B cell (primary cell): ENCODE measurements around the gene NRAS. TPM values are rescaled to one million over a fixed set of nuclear protein-coding genes. Genes with fewer than 3 reads are reported as not detected.

Source experiments
- ATAC-seq: fragments of 200-7000 bp; cut with Tn5 transposase; one replicate; pipeline ENCODE4 v1.10.0; 2021; ENCODE audit warnings: low read depth, mild to moderate bottlenecking, moderate number of reproducible peaks, moderate library complexity
- CTCF ChIA-PET: fragments of 350-600 bp; sonication (Branson Sonifier 250); formaldehyde crosslinking; loops from one replicate; lab custom pipeline; 2021; ENCODE audit warnings: antibody characterized with exemption, inconsistent platforms; lab: Charles Lee
- POLR2A ChIA-PET: fragments of 350-600 bp; sonication (Branson Sonifier 250); formaldehyde crosslinking; loops from one replicate; lab custom pipeline; 2021; ENCODE audit warnings: antibody characterized with exemption; lab: Charles Lee
- DNase-seq: peaks from one replicate; pipeline ENCODE4 v3.0.0; 2013
- H2AFZ ChIP-seq: 2 replicates; pipeline ENCODE4 v1.6.1; 2012; ENCODE audit warnings: mild to moderate bottlenecking, low read depth, low read length; ENCODE audit not compliant: insufficient read depth, poor library complexity, severe bottlenecking
- H3K27ac ChIP-seq, 2 donors: 1 replicate in 1 of 2; 2 replicates in 1 of 2; pipeline ENCODE4 v1.5.1; 2012 to 2013; ENCODE audit warnings: low read length in 2 of 2, mild to moderate bottlenecking in 2 of 2, moderate library complexity in 1 of 2
- H3K27me3 ChIP-seq, 4 experiments: fragments of 200-600 bp in 1 of 4; sonication (generic) in 1 of 4; replicated peaks in 1 of 4; 1 replicate in 2 of 4; 2 replicates in 2 of 4; pipeline versions ENCODE4 v1.6.1 to v1.7.0; 2013 to 2016; ENCODE audit warnings: low read length in 3 of 4, mild to moderate bottlenecking in 2 of 4, mixed read lengths in 1 of 4, moderate library complexity in 1 of 4; ENCODE audit not compliant: insufficient read depth in 4 of 4, control insufficient read depth in 3 of 4; ENCODE audit errors: control extremely low read depth in 1 of 4
- H3K36me3 ChIP-seq, 2 experiments: replicated peaks in 1 of 2; 1 replicate in 1 of 2; 2 replicates in 1 of 2; pipeline versions ENCODE4 v1.6.1 to v1.7.1; 2013; ENCODE audit warnings: low read length in 1 of 2; ENCODE audit not compliant: insufficient read depth in 2 of 2, control insufficient read depth in 1 of 2; ENCODE audit errors: control extremely low read depth in 1 of 2, extremely low read depth in 1 of 2
- H3K4me1 ChIP-seq, 2 donors: fragments of 200-600 bp in 1 of 2; sonication (generic) in 1 of 2; 1 replicate in 1 of 2; 2 replicates in 1 of 2; pipeline versions ENCODE4 v1.5.1 to v1.6.1; 2013 to 2017; ENCODE audit warnings: low read length in 2 of 2; ENCODE audit not compliant: control insufficient read depth in 2 of 2, insufficient read depth in 2 of 2
- H3K4me2 ChIP-seq: replicated peaks from 2 replicates; pipeline ENCODE3; 2012; ENCODE audit warnings: mild to moderate bottlenecking, low read depth, low read length; ENCODE audit not compliant: poor library complexity, severe bottlenecking
- H3K4me3 ChIP-seq, 5 experiments: fragments of 200-600 bp in 1 of 5; sonication (generic) in 1 of 5; 1 replicate in 3 of 5; 2 replicates in 2 of 5; pipeline versions ENCODE4 v1.5.1 to v1.7.0; 2011 to 2016; ENCODE audit warnings: low read length in 4 of 5, mild to moderate bottlenecking in 4 of 5, low read depth in 2 of 5, control low read depth in 1 of 5, moderate library complexity in 1 of 5; ENCODE audit not compliant: insufficient read depth in 1 of 5; ENCODE audit errors: control extremely low read depth in 1 of 5, extremely low read depth in 1 of 5
- H3K79me2 ChIP-seq: fragments of 200-600 bp; sonication (generic); one replicate; pipeline ENCODE4 v1.6.0; 2016; ENCODE audit warnings: low read length; ENCODE audit not compliant: control insufficient read depth, insufficient read depth
- H3K9ac ChIP-seq: fragments of 200-600 bp; sonication (generic); 2 replicates; pipeline ENCODE4 v1.6.1; 2017; ENCODE audit warnings: mild to moderate bottlenecking, low read length, moderate library complexity
- H3K9me3 ChIP-seq, 3 donors: one replicate each; pipeline versions ENCODE4 v1.6.1 to v1.7.1; 2013; ENCODE audit warnings: low read length in 2 of 3; ENCODE audit not compliant: control insufficient read depth in 2 of 3, insufficient read depth in 1 of 3; ENCODE audit errors: control extremely low read depth in 1 of 3
- H4K20me1 ChIP-seq: 2 replicates; pipeline ENCODE4 v1.6.0; 2012; ENCODE audit warnings: mild to moderate bottlenecking, low read length; ENCODE audit not compliant: insufficient read depth, control insufficient read depth, poor library complexity, severe bottlenecking
- H3K27ac Mint-ChIP-seq: one replicate; pipeline ENCODE4 v1.8.0; 2021; ENCODE audit warnings: mixed read lengths
- H3K27me3 Mint-ChIP-seq: one replicate; pipeline ENCODE4 v1.8.0; 2021; ENCODE audit warnings: mixed read lengths
- H3K4me1 Mint-ChIP-seq: one replicate; pipeline ENCODE4 v1.8.0; 2021; ENCODE audit warnings: mixed read lengths
- H3K4me3 Mint-ChIP-seq: one replicate; pipeline ENCODE4 v1.8.0; 2021; ENCODE audit warnings: mixed read lengths
- H3K9me3 Mint-ChIP-seq: one replicate; pipeline ENCODE4 v1.8.0; 2022; ENCODE audit warnings: mixed read lengths; ENCODE audit not compliant: insufficient read depth
- CTCF ChIP-seq: fragments of 200-600 bp; IDR thresholded peaks from one replicate; pipeline ENCODE4 v1.8.0; 2022; ENCODE audit warnings: antibody characterized with exemption, mild to moderate bottlenecking
- EZH2 ChIP-seq: IDR thresholded peaks from 2 replicates; pipeline ENCODE4 v1.6.1; 2012; ENCODE audit warnings: borderline replicate concordance, low read depth, mild to moderate bottlenecking, moderate library complexity, low read length; ENCODE audit not compliant: insufficient read depth, poor library complexity, severe bottlenecking
- WGBS: methylation state at CpG from one replicate; pipeline ENCODE4 v1.1.5; 2013; ENCODE audit warnings: missing lambda C conversion rate; ENCODE audit not compliant: insufficient coverage; 5-methylcytosine and 5-hydroxymethylcytosine counted together
- intact Hi-C: fragments of 100-400 bp; cut with micrococcal nuclease; formaldehyde crosslinking; loops from one replicate; pipeline ENCODE4 v1.10.0; 2022
- polyA plus RNA-seq: library from polyadenylated mRNA; depleted of rRNA; stranded (reverse); fragments of >200 nt; gene quantifications from 2 replicates; pipeline ENCODE4 v1.2.3, GENCODE V29; 2012
- total RNA-seq, 2 donors: library from RNA; stranded (reverse); fragments of 120-200 nt in 1 of 2; gene quantifications; 1 replicate in 1 of 2; 2 replicates in 1 of 2; pipeline versions ENCODE4 v1.2.3 to v1.2.4, GENCODE V29; 2013 to 2022

The NRAS gene
- total and polyA plus RNA-seq, 2 donors (not counting 1 experiment from before 2014, with no cell fraction given) = 9.8 to 35.0 TPM

DNA sequence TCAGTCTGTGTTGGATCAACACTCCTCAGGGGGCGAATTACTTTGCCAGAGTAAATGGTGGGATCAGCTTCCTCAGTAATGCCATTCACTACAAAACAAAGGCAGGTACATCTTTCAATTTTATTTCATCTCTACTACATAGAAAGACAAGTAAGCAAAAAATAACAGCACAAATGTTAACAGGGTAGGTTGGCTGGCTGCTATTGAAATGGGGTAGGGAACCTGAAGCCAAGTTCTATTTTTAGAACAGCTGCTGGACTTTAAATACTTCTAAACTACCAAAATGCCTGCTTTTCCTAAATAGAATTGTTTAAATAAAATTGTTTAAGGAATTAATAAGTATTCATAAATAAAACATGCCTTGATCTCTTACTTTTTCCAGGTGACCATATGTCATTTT is 7.3 kb upstream of the NRAS start:
- Histone ChIP-seq H3K27ac (no peak overlapping the region), H3K4me1 (no peaks in the 10 kb centered on the region), H3K36me3 (peaks cover 47 to 99% of the 10 kb centered on the region in 2 experiments), H3K9me3 (no peaks in the 10 kb centered on the region), H2AFZ (no peak overlapping the region), H4K20me1 (no peaks in the 10 kb centered on the region), H3K27me3 (no peaks in the 10 kb centered on the region), H3K4me2 (no peak overlapping the region), H3K79me2 (no peaks in the 10 kb centered on the region), H3K4me3 (no peak overlapping the region), H3K9ac (no peak overlapping the region)
- Mint-ChIP-seq H3K4me3 (no peak overlapping the region), H3K27me3 (no peaks in the 10 kb centered on the region), H3K27ac (no peak overlapping the region), H3K9me3 (no peaks in the 10 kb centered on the region), H3K4me1 (no peaks in the 10 kb centered on the region)
- intact Hi-C loops = no loop called here
- no peak for TF ChIP-seq CTCF
- no peak for TF ChIP-seq EZH2
- WGBS = no CpG with 5 or more reads among the region's 1 CpG
- ATAC-seq (no peak), DNase-seq (no peak)
- CTCF ChIA-PET = no interaction called here
- POLR2A ChIA-PET = no interaction called here

- H3K36me3 ChIP-seq = peaks cover 47 to 99% of the 10 kb centered on the region in 2 experiments
- no peaks in the 10 kb centered on the region for H3K79me2 ChIP-seq
- Mint-ChIP-seq H3K27ac (no peak overlapping the region), H3K27me3 (no peaks in the 10 kb centered on the region), H3K4me1 (no peaks in the 10 kb centered on the region), H3K9me3 (no peaks in the 10 kb centered on the region), H3K4me3 (no peak overlapping the region)
- H3K9me3 ChIP-seq = no peaks in the 10 kb centered on the region
- TF ChIP-seq EZH2 = no peak
- no CpG with 5 or more reads among the region's 1 CpG for whole genome bisulfite sequencing
- no peak overlapping the region for H3K9ac ChIP-seq
- no peaks in the 10 kb centered on the region for H3K27me3 ChIP-seq
- CTCF ChIA-PET = no interaction called here
- DNase-seq (no peak), ATAC-seq (no peak)
- intact Hi-C loops = no loop called here
- no peaks in the 10 kb centered on the region for H3K4me1 ChIP-seq
- H2AFZ ChIP-seq = no peak overlapping the region
- POLR2A ChIA-PET = no interaction called here
- no peak overlapping the region for H3K4me3 ChIP-seq
- H4K20me1 ChIP-seq = no peaks in the 10 kb centered on the region
- H3K27ac ChIP-seq = no peak overlapping the region
- H3K4me2 ChIP-seq = no peak overlapping the region
Measured at GRCh38 chr1:114723457-114723856, 6.9 kb upstream of the NRAS start.
